ENCODE data around the gene SELENOO.
"Not testable (repeated sequence)": the region's sequence is repeated elsewhere in the genome, so short reads cannot be mapped to it uniquely, and the experiment has no call there.

Gene SELENOO

GRCh38 chr22:50165436-50166123, 35.2 kb upstream of the SELENOO start:
- H3K9ac ChIP-seq (ENCODE audit: low read depth in 1 of 2, low read length in 2 of 2), result no peak overlapping the region
- H3K36me3 ChIP-seq (ENCODE audit: control insufficient read depth in 1 of 2, insufficient read depth in 2 of 2, low read length in 2 of 2), result no peaks in the 10 kb centered on the region
- H3K4me3 ChIP-seq (ENCODE audit: low read depth in 1 of 2, low read length in 2 of 2), result no peak overlapping the region
- no peaks in the 10 kb centered on the region for H3K4me1 ChIP-seq (ENCODE audit: control insufficient read depth in 1 of 2, insufficient read depth in 2 of 2, low read length in 2 of 2)
- H3K27ac ChIP-seq (ENCODE audit: low read depth, low read length), result no peak overlapping the region
- peaks cover 7% of the 10 kb centered on the region in 2 donors for H3K27me3 ChIP-seq (ENCODE audit: control insufficient read depth in 1 of 2, insufficient read depth in 2 of 2, low read length in 2 of 2)
- no peaks in the 10 kb centered on the region for H3K9me3 ChIP-seq (ENCODE audit: control insufficient read depth in 1 of 2, low read length in 2 of 2)

GRCh38 chr22:50167689-50168489, 32.9 kb upstream of the SELENOO start:
- Histone ChIP-seq H3K4me3 (ENCODE audit: low read depth in 1 of 2, low read length in 2 of 2) (no peak overlapping the region), H3K27me3 (ENCODE audit: control insufficient read depth in 1 of 2, insufficient read depth in 2 of 2, low read length in 2 of 2) (peaks cover 7 to 21% of the 10 kb centered on the region in 2 donors), H3K9ac (ENCODE audit: low read depth in 1 of 2, low read length in 2 of 2) (no peak overlapping the region), H3K36me3 (ENCODE audit: control insufficient read depth in 1 of 2, insufficient read depth in 2 of 2, low read length in 2 of 2) (no peaks in the 10 kb centered on the region), H3K4me1 (ENCODE audit: control insufficient read depth in 1 of 2, insufficient read depth in 2 of 2, low read length in 2 of 2) (peaks cover 0 to 7% of the 10 kb centered on the region in 2 donors), H3K27ac (ENCODE audit: low read depth, low read length) (no peak overlapping the region), H3K9me3 (ENCODE audit: control insufficient read depth in 1 of 2, low read length in 2 of 2) (no peaks in the 10 kb centered on the region)

- H3K27me3 ChIP-seq (ENCODE audit: control insufficient read depth in 1 of 2, insufficient read depth in 2 of 2, low read length in 2 of 2), result peaks cover 7 to 21% of the 10 kb centered on the region in 2 donors
- H3K9ac ChIP-seq (ENCODE audit: low read depth in 1 of 2, low read length in 2 of 2); H3K4me3 ChIP-seq (ENCODE audit: low read depth in 1 of 2, low read length in 2 of 2); H3K4me1 ChIP-seq (ENCODE audit: control insufficient read depth in 1 of 2, insufficient read depth in 2 of 2, low read length in 2 of 2); H3K36me3 ChIP-seq (ENCODE audit: control insufficient read depth in 1 of 2, insufficient read depth in 2 of 2, low read length in 2 of 2); H3K27ac ChIP-seq (ENCODE audit: low read depth, low read length); H3K9me3 ChIP-seq (ENCODE audit: control insufficient read depth in 1 of 2, low read length in 2 of 2): not testable (repeated sequence)
These were observed 32.2 kb upstream of the SELENOO start for GRCh38 chr22:50168490-50169180.

GRCh38 chr22:50169181-50169759, 31.5 kb upstream of the SELENOO start:
- Histone ChIP-seq H3K27me3 (ENCODE audit: control insufficient read depth in 1 of 2, insufficient read depth in 2 of 2, low read length in 2 of 2) (peaks cover 7 to 21% of the 10 kb centered on the region in 2 donors), H3K27ac (ENCODE audit: low read depth, low read length) (no peak overlapping the region), H3K9me3 (ENCODE audit: control insufficient read depth in 1 of 2, low read length in 2 of 2) (no peaks in the 10 kb centered on the region), H3K9ac (ENCODE audit: low read depth in 1 of 2, low read length in 2 of 2) (no peak overlapping the region), H3K36me3 (ENCODE audit: control insufficient read depth in 1 of 2, insufficient read depth in 2 of 2, low read length in 2 of 2) (no peaks in the 10 kb centered on the region), H3K4me3 (ENCODE audit: low read depth in 1 of 2, low read length in 2 of 2) (no peak overlapping the region), H3K4me1 (ENCODE audit: control insufficient read depth in 1 of 2, insufficient read depth in 2 of 2, low read length in 2 of 2) (peaks cover 0 to 7% of the 10 kb centered on the region in 2 donors)

GRCh38 chr22:50169774-50170341, 31.0 kb upstream of the SELENOO start:
- H3K9ac ChIP-seq (ENCODE audit: low read depth in 1 of 2, low read length in 2 of 2), result no peak overlapping the region
- peaks cover 0 to 7% of the 10 kb centered on the region in 2 donors for H3K4me1 ChIP-seq (ENCODE audit: control insufficient read depth in 1 of 2, insufficient read depth in 2 of 2, low read length in 2 of 2)
- no peak overlapping the region for H3K27ac ChIP-seq (ENCODE audit: low read depth, low read length)
- H3K27me3 ChIP-seq (ENCODE audit: control insufficient read depth in 1 of 2, insufficient read depth in 2 of 2, low read length in 2 of 2), result peaks cover 7 to 21% of the 10 kb centered on the region in 2 donors
- no peak overlapping the region for H3K4me3 ChIP-seq (ENCODE audit: low read depth in 1 of 2, low read length in 2 of 2)
- no peaks in the 10 kb centered on the region for H3K36me3 ChIP-seq (ENCODE audit: control insufficient read depth in 1 of 2, insufficient read depth in 2 of 2, low read length in 2 of 2)
- H3K9me3 ChIP-seq (ENCODE audit: control insufficient read depth in 1 of 2, low read length in 2 of 2), result no peaks in the 10 kb centered on the region

- H3K9me3 ChIP-seq (ENCODE audit: control insufficient read depth in 1 of 2, low read length in 2 of 2), result no peaks in the 10 kb centered on the region
- no peaks in the 10 kb centered on the region for H3K36me3 ChIP-seq (ENCODE audit: control insufficient read depth in 1 of 2, insufficient read depth in 2 of 2, low read length in 2 of 2)
- H3K27ac ChIP-seq (ENCODE audit: low read depth, low read length), result no peak within 1 kb of the TSS
- no peak within 1 kb of the TSS for H3K4me3 ChIP-seq (ENCODE audit: low read depth in 1 of 2, low read length in 2 of 2)
- H3K4me1 ChIP-seq (ENCODE audit: control insufficient read depth in 1 of 2, insufficient read depth in 2 of 2, low read length in 2 of 2), result peaks cover 0 to 7% of the 10 kb centered on the region in 2 donors
- no peak within 1 kb of the TSS for H3K9ac ChIP-seq (ENCODE audit: low read depth in 1 of 2, low read length in 2 of 2)
- peaks cover 7 to 21% of the 10 kb centered on the region in 2 donors for H3K27me3 ChIP-seq (ENCODE audit: control insufficient read depth in 1 of 2, insufficient read depth in 2 of 2, low read length in 2 of 2)
These were observed 30.1 kb upstream of the SELENOO start, which contains the start of gene PANX2 for GRCh38 chr22:50170453-50171318. Gene PANX2 (plus strand): TSS chr22:50170731. CDS start chr22:50170731, 0 bp downstream.

- H3K4me1 ChIP-seq (ENCODE audit: control insufficient read depth in 1 of 2, insufficient read depth in 2 of 2, low read length in 2 of 2), result peaks cover 0 to 7% of the 10 kb centered on the region in 2 donors
- no peak overlapping the region for H3K4me3 ChIP-seq (ENCODE audit: low read depth in 1 of 2, low read length in 2 of 2)
- peaks cover 7 to 21% of the 10 kb centered on the region in 2 donors for H3K27me3 ChIP-seq (ENCODE audit: control insufficient read depth in 1 of 2, insufficient read depth in 2 of 2, low read length in 2 of 2)
- H3K9ac ChIP-seq (ENCODE audit: low read depth in 1 of 2, low read length in 2 of 2), result no peak overlapping the region
- H3K36me3 ChIP-seq (ENCODE audit: control insufficient read depth in 1 of 2, insufficient read depth in 2 of 2, low read length in 2 of 2), result no peaks in the 10 kb centered on the region
- H3K27ac ChIP-seq (ENCODE audit: low read depth, low read length), result no peak overlapping the region
- H3K9me3 ChIP-seq (ENCODE audit: control insufficient read depth in 1 of 2, low read length in 2 of 2), result no peaks in the 10 kb centered on the region
These were observed 29.4 kb upstream of the SELENOO start for GRCh38 chr22:50171319-50171964.

- Histone ChIP-seq H3K27ac (ENCODE audit: low read depth, low read length) (no peak overlapping the region), H3K4me3 (ENCODE audit: low read depth in 1 of 2, low read length in 2 of 2) (no peak overlapping the region), H3K27me3 (ENCODE audit: control insufficient read depth in 1 of 2, insufficient read depth in 2 of 2, low read length in 2 of 2) (peaks cover 7 to 21% of the 10 kb centered on the region in 2 donors), H3K4me1 (ENCODE audit: control insufficient read depth in 1 of 2, insufficient read depth in 2 of 2, low read length in 2 of 2) (peaks cover 0 to 7% of the 10 kb centered on the region in 2 donors), H3K36me3 (ENCODE audit: control insufficient read depth in 1 of 2, insufficient read depth in 2 of 2, low read length in 2 of 2) (no peaks in the 10 kb centered on the region), H3K9me3 (ENCODE audit: control insufficient read depth in 1 of 2, low read length in 2 of 2) (no peaks in the 10 kb centered on the region), H3K9ac (ENCODE audit: low read depth in 1 of 2, low read length in 2 of 2) (no peak overlapping the region)
These were observed 28.8 kb upstream of the SELENOO start for GRCh38 chr22:50171965-50172421.

Data from duodenal mucosa (tissue), 2 donors.